ENCODE results near the gene THRB. TPM values are rescaled to one million over a fixed set of nuclear protein-coding genes. Genes with fewer than 3 reads are reported as not detected.

THRB gene
- total RNA-seq, 8 experiments from 2014 or later, result 0.42 to 26.4 (median 3.3) TPM

DNA sequence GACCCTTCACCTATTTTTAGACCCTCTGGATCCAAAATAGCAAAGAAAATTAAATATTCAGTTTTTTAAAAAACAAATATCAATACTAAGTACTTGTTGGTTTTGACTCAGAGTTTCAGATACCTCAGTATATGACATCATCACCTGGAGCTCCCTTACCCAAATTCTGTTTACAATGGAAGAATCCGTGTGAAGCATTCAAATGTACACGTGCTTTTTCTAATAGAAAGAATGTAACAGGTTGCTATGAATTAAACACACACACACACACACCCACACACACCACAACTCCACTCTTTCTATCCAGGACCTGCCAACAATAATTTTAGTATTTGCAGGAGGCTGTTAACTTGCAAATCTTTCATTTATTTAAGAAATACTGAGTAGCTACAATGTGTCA is 221.8 kb downstream of the THRB start:
- peaks cover 0 to 15% of the 10 kb centered on the region in 2 donors for H3K4me1 ChIP-seq (replicated peaks in 1 of 2)
- 21 to 88% (median 71%) methylated on average over 1 to 2 of the region's 2 CpGs; no CpG with 5 or more reads in 3 of the 10 experiments for WGBS, 10 experiments
- in situ Hi-C loops (cut with MboI; ENCODE audit: low pct_unique_long_range_greater_than_20kb in 2 of 9, low sequenced_read_pairs in 9 of 9, unreplicated experiment in 9 of 9), result loop anchor here in 2 of 9 experiments (25.0 kb wide), 2 partner anchors 214 to 389 kb away; partner anchors contain the start of gene THRB (in 2 of the 2)
- H3K4me3 ChIP-seq, result no peak overlapping the region
- H3K27ac ChIP-seq, result no peak overlapping the region
- no peak for ATAC-seq (replicated peaks in 6 of 8)

DNA sequence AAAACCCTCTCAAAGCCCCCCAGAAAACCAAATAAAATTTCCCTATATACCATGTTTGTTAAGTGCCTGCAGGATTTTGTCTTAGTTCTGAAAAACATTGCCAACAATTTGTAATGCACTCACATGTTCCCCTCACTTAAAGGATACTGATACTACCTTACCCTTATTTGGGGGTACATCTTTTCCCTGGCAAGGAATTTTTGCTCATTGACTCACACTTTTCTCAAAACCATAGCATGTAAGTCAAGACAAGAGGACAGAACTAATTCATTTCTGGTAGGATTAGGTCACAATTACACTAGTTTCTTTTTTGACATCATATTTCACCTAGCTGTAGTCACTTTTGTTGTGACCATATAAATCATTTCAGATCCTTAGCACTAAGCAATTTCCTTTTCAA is 222.2 kb downstream of the THRB start:
- Histone ChIP-seq H3K4me3 (no peak overlapping the region), H3K27ac (no peak overlapping the region), H3K4me1 (replicated peaks in 1 of 2) (peaks cover 0 to 15% of the 10 kb centered on the region in 2 donors)
- in situ Hi-C loops (cut with MboI; ENCODE audit: low pct_unique_long_range_greater_than_20kb in 2 of 9, low sequenced_read_pairs in 9 of 9, unreplicated experiment in 9 of 9), result loop anchor here in 2 of 9 experiments (25.0 kb wide), 2 partner anchors 215 to 390 kb away; partner anchors contain the start of gene THRB (in 2 of the 2)
- no peak for ATAC-seq (replicated peaks in 6 of 8)

DNA sequence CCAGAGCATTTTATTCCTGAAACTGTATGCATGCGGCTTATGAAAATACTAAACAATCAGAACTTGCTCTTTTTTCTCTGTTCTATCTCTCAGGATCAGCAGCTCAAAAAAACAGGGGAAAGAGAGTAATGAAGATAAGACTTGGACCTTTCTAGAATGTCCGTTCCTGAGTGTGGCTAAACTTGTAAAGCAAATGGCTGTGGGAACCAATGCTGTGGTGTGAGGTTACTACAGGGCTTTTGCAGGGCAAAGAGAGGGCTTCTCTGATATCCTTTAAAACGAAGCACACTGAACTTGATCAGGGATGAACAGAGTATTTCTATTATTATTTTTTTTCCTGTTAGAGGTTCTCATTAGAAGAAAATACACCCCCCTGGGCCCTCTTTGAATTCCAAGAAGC is 223.4 kb downstream of the THRB start:
- Histone ChIP-seq H3K4me1 (replicated peaks in 1 of 2) (peaks cover 0 to 15% of the 10 kb centered on the region in 2 donors), H3K4me3 (no peak overlapping the region), H3K27ac (no peak overlapping the region)
- ATAC-seq (replicated peaks in 6 of 8), result no peak
- in situ Hi-C loops (cut with MboI; ENCODE audit: low pct_unique_long_range_greater_than_20kb in 2 of 9, low sequenced_read_pairs in 9 of 9, unreplicated experiment in 9 of 9), result loop anchor here in 2 of 9 experiments (25.0 kb wide), 2 partner anchors 216 to 391 kb away; partner anchors contain the start of gene THRB (in 2 of the 2)
- 73 to 100% (median 84%) methylated on average over 2 to 3 of the region's 3 CpGs; no CpG with 5 or more reads in 2 of the 10 experiments for WGBS, 10 experiments

DNA sequence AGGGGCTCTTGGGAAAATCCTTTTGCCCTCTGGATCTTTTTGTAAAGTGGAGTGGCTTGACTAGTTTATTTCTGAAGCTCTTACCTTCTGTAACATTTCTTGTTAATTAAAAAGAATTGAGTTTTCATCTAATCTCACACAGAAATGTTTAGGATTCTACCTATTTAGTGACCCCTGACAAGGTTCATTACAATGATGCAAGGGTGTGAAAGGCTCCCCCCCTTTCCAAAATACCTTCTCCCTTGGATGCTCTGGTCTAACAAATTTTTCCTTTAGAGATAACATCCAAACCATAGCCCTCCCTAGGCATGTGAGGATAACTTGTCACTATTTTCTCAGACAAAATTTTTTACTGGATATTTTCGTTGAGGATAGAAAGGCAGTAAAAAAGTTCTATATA is 223.9 kb downstream of the THRB start:
- no peak overlapping the region for H3K4me3 ChIP-seq
- ATAC-seq (replicated peaks in 6 of 8), result no peak
- in situ Hi-C loops (cut with MboI; ENCODE audit: low pct_unique_long_range_greater_than_20kb in 2 of 9, low sequenced_read_pairs in 9 of 9, unreplicated experiment in 9 of 9), result loop anchor here in 2 of 9 experiments (25.0 kb wide), 2 partner anchors 217 to 392 kb away; partner anchors contain the start of gene THRB (in 2 of the 2)
- no peak overlapping the region for H3K27ac ChIP-seq
- 43 to 100% (median 75%) methylated on average over 1 of the region's 1 CpG; no CpG with 5 or more reads in 1 of the 10 experiments for WGBS, 10 experiments
- H3K4me1 ChIP-seq (replicated peaks in 1 of 2), result peaks cover 0 to 15% of the 10 kb centered on the region in 2 donors

DNA sequence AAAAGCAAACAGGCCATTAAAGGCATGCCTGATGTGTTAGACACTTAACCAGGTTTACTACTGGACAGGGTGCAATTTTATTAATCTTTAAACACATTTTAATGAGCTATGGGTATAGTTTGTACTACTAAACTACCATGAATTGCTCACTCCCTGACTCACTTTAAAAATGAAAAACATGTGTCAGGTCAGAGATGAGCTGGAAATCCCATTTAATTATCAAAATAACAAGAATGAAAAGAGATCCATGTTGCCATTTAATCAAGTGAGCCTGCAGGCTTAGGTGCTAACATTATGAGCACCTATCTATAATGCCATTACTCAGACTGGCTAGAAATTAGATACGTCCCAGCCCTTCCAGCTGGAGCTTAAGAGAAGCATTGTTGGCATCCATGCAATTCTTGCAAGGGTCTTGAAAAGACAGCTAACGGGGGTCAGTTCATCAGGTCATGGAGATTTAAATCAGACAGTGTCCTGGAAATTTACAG is 224.4 kb downstream of the THRB start:
- Histone ChIP-seq H3K4me1 (replicated peaks in 1 of 2) (peaks cover 0 to 15% of the 10 kb centered on the region in 2 donors), H3K27ac (no peak overlapping the region), H3K4me3 (no peak overlapping the region)
- WGBS, 10 experiments, result 0 to 100% (median 44%) methylated on average over 1 to 2 of the region's 2 CpGs; no CpG with 5 or more reads in 3 of the 10 experiments
- ATAC-seq (replicated peaks in 6 of 8), result peak in 5 of 8 experiments; percentile 74 to 95 (median 86)
- in situ Hi-C loops (cut with MboI; ENCODE audit: low pct_unique_long_range_greater_than_20kb in 2 of 9, low sequenced_read_pairs in 9 of 9, unreplicated experiment in 9 of 9), result loop anchor here in 2 of 9 experiments (25.0 kb wide), 2 partner anchors 217 to 392 kb away; partner anchors contain the start of gene THRB (in 2 of the 2)

DNA sequence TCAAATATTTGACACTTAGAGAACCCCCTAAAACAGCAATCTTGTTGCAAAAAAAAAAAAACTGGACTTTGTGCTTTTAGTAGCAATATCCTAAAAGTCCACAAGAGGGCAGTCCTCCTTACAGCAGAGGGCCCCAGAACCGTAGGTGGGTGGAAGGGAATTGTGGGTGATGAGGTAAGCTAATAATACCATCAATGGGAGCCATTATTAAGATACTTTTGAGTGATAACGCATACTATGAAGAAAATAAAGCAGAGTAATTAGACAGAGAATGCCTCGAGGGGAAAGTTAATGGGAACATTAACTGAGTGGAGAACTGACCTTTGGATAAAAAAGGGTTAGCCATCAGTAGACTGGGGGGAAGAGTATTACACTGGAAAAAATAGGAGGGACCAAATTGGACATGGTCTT is 229.9 kb downstream of the THRB start:
- no peak overlapping the region for H3K27ac ChIP-seq
- in situ Hi-C loops (cut with MboI; ENCODE audit: low pct_unique_long_range_greater_than_20kb in 2 of 9, low sequenced_read_pairs in 9 of 9, unreplicated experiment in 9 of 9), result loop anchor here in 2 of 9 experiments (25.0 kb wide), 2 partner anchors 223 to 398 kb away; partner anchors contain the start of gene THRB (in 2 of the 2)
- WGBS, 10 experiments, result 42 to 89% (median 66%) methylated on average over 2 to 3 of the region's 3 CpGs
- peaks cover 0 to 1% of the 10 kb centered on the region in 2 donors for H3K4me1 ChIP-seq (replicated peaks in 1 of 2)
- peak in 3 of 8 experiments; percentile 20 to 42 (median 25) for ATAC-seq (replicated peaks in 6 of 8)
- H3K4me3 ChIP-seq, result no peak overlapping the region

DNA sequence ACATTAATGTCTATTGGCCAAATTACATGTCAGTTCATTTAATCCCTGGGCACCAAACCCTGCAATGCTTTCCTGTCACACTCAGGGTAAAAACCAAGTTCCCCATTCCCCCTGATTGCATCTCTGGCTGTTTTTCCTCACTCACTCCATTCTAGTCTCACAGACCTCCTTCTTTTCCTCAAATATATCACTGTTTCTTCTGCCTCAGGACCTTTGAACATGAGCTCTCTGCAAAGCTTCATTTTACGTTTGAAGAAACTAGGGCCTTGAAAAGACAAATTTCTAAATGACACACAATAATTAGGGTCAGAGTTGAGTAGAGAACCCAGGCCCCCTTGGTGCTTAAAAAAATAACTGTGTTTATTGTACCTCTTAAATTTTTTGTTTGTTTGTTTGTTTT is 230.6 kb downstream of the THRB start:
- H3K4me1 ChIP-seq (replicated peaks in 1 of 2), result no peaks in the 10 kb centered on the region
- in situ Hi-C loops (cut with MboI; ENCODE audit: low pct_unique_long_range_greater_than_20kb in 2 of 9, low sequenced_read_pairs in 9 of 9, unreplicated experiment in 9 of 9), result loop anchor here in 2 of 9 experiments (25.0 kb wide), 2 partner anchors 223 to 398 kb away; partner anchors contain the start of gene THRB (in 2 of the 2)

DNA sequence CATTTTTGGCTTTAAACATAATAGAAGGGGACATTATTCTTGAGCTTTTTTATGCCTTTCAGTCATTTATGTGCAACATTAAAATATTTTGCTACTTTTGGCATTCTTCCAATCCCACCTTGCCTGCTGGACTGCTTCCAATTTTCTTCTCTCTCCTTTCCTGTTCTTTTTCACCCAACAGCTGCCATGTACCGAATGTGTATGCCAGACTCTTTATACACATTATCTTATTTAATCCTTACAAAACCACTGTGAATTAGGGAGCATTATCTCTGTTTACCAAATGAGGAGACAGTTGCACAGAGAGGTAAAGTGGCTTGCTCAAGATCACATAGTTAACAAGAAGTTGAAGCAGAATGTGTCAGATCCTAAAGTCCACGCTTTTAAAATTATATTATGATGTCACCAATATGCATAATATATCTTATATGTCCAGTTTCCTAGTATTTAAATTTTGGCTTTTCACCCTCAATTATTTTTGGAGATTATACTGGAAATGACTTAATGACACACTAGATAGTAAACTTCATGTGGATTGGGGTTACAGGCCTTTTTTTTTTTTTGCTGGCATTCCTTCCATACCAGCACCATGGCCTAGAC is 231.5 kb downstream of the THRB start:
- H3K4me3 ChIP-seq, result no peak overlapping the region
- H3K4me1 ChIP-seq (replicated peaks in 1 of 2), result no peaks in the 10 kb centered on the region
- H3K27ac ChIP-seq, result no peak overlapping the region
- no peak for ATAC-seq (replicated peaks in 6 of 8)
- 40 to 100% (median 88%) methylated on average over 1 to 2 of the region's 2 CpGs; no CpG with 5 or more reads in 1 of the 10 experiments for WGBS, 10 experiments
- in situ Hi-C loops (cut with MboI; ENCODE audit: low pct_unique_long_range_greater_than_20kb in 2 of 9, low sequenced_read_pairs in 9 of 9, unreplicated experiment in 9 of 9), result loop anchor here in 2 of 9 experiments (25.0 kb wide), 2 partner anchors 224 to 399 kb away; partner anchors contain the start of gene THRB (in 2 of the 2)

More for the DNA sequence above, 230.6 kb downstream of the THRB start:
- Histone ChIP-seq H3K4me3 (no peak overlapping the region), H3K27ac (no peak overlapping the region)
- WGBS, 10 experiments, result 88 to 100% (median 100%) methylated on average over 1 of the region's 1 CpG; no CpG with 5 or more reads in 2 of the 10 experiments
- no peak for ATAC-seq (replicated peaks in 6 of 8)

DNA sequence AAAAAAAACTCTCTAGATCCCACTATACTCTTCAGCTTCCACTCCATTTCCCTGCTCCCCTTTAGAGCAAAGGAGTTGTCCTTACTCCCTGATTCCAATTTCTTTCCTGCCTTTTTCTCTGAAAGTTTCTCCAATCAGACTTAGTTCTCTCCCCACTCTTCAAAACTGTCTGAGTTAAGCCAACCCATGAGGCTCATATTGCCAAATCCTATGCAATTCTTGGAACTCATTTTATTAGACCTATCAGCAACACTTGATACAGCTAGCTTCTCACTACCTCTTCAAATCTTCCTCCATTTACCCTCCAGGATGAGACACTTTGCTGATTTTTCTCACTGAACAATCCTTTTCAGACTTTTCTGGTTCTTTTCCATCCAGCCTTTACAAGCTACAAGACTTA is 233.1 kb downstream of the THRB start:
- H3K4me1 ChIP-seq (replicated peaks in 1 of 2), result no peaks in the 10 kb centered on the region
- no peak overlapping the region for H3K27ac ChIP-seq
- no peak overlapping the region for H3K4me3 ChIP-seq
- in situ Hi-C loops (cut with MboI; ENCODE audit: low pct_unique_long_range_greater_than_20kb in 2 of 9, low sequenced_read_pairs in 9 of 9, unreplicated experiment in 9 of 9), result loop anchor here in 2 of 9 experiments (25.0 kb wide), 2 partner anchors 226 to 401 kb away; partner anchors contain the start of gene THRB (in 2 of the 2)
- ATAC-seq (replicated peaks in 6 of 8), result no peak

DNA sequence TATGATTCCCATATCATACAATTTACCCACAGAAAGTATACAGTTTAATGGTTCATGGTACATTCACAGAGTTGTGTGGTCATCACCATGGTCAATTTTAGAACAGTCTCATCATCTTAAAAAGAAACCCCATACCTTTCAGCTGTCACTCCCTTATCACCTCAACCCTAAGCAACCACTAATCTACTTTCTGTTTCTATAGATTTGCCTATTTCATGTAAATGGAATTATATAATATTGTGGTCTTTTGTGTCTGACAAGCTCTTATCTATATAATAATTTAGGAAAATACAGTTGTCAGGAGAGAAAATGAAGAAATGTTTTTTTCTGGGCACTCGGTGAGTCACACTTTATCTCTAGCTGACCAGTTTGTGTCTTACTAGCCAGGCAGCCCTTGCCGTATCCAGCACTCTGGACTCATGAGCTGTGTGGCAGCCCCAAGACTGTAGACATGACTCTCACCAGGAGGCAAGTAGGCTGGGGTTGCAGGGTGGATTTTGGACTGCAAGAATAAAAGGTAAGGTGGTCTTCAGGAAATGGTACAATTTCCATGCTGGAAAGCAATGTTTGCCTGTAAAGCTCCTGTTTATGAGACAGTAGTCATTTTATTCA is 234.6 kb downstream of the THRB start:
- H3K4me1 ChIP-seq (replicated peaks in 1 of 2), result no peaks in the 10 kb centered on the region
- no peak overlapping the region for H3K4me3 ChIP-seq
- ATAC-seq (replicated peaks in 6 of 8), result no peak
- 62 to 100% (median 87%) methylated on average over 1 to 2 of the region's 2 CpGs; no CpG with 5 or more reads in 2 of the 10 experiments for WGBS, 10 experiments
- H3K27ac ChIP-seq, result no peak overlapping the region
- in situ Hi-C loops (cut with MboI; ENCODE audit: low pct_unique_long_range_greater_than_20kb in 2 of 9, low sequenced_read_pairs in 9 of 9, unreplicated experiment in 9 of 9), result loop anchor here in 2 of 9 experiments (25.0 kb wide), 2 partner anchors 227 to 402 kb away; partner anchors contain the start of gene THRB (in 2 of the 2)

DNA sequence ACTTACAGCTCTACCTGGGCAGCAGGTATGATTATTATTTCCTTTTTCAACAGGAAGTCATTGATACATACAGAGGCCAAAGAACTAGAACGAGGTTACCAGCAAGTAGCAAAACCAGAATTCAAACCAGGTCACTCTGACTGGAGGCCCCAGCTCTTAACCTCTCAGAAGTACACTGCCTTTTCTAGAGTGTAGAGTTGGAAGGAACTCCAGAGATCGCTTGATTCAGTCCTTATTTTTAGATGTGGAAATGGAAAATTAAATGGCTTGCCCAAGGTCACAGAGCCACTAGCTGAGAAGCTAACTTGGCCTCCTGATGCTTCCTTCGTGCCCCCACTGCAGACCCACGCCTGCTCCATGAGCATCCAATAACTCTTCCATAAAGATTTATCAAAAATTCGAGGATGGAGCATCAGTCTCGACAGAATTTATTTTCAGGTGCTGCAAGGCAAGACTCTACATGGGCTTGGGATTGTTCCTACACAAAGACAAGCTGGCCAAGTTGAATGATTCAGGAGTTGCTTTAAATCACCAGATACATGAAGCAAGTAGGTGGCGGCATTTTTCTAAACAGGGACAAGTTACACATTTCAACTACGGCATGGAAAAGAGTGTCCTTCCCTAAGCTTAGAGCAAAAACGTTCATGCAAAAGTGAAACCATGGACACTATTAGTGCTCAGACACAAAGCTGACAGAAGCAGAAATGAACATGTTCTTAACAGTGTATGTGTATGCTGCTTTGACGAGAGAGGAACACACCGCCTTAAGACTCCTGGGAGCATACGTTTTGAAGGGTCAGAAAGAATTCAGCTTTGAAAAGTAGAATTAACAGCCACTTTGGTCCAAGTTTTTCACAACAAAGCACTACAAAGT is 235.7 kb downstream of the THRB start:
- Histone ChIP-seq H3K4me3 (no peak overlapping the region), H3K27ac (no peak overlapping the region), H3K4me1 (replicated peaks in 1 of 2) (no peaks in the 10 kb centered on the region)
- 67 to 100% (median 83%) methylated on average over 3 to 9 of the region's 12 CpGs; no CpG with 5 or more reads in 1 of the 10 experiments for WGBS, 10 experiments
- in situ Hi-C loops (cut with MboI; ENCODE audit: low pct_unique_long_range_greater_than_20kb in 2 of 9, low sequenced_read_pairs in 9 of 9, unreplicated experiment in 9 of 9), result loop anchor here in 2 of 9 experiments (25.0 kb wide), 2 partner anchors 228 to 403 kb away; partner anchors contain the start of gene THRB (in 2 of the 2)
- ATAC-seq (replicated peaks in 6 of 8), result no peak

DNA sequence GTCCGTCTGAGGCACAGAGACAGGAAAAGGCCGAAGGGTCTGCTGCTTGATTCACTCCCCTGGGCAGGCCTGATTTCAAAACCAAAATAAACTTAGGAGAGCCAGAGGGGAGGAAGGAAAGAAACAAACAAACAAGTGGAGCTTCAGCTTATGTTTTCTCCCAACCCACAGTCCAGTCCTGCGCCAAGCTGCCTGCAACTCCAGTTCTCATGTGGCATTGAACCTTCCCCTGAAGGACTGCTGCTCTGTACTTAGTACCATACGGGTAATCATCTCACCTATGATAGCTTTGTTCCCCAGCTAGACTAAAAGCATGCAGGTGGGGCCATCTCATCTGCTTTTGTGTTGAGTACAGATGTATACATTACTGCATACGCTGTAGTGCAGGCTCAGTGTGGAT is 236.4 kb downstream of the THRB start:
- no peak for ATAC-seq (replicated peaks in 6 of 8)
- 93 to 100% (median 100%) methylated on average over 1 to 3 of the region's 5 CpGs; no CpG with 5 or more reads in 5 of the 10 experiments for whole genome bisulfite sequencing, 10 experiments

More for the DNA sequence above, 236.4 kb downstream of the THRB start:
- Histone ChIP-seq H3K27ac (no peak overlapping the region), H3K4me3 (no peak overlapping the region), H3K4me1 (replicated peaks in 1 of 2) (no peaks in the 10 kb centered on the region)
- in situ Hi-C loops (cut with MboI; ENCODE audit: low pct_unique_long_range_greater_than_20kb in 2 of 9, low sequenced_read_pairs in 9 of 9, unreplicated experiment in 9 of 9), result loop anchor here in 2 of 9 experiments (25.0 kb wide), 2 partner anchors 229 to 404 kb away; partner anchors contain the start of gene THRB (in 2 of the 2)
